Trophoblast cell (in vitro differentiated cells and primary cell): ENCODE measurements around the gene FOXF1.
A peak's percentile ranks its signal among the peaks of the same experiment; 100 is the strongest.

Experiments used
- DNase-seq, 2 donors: peaks; one replicate each; pipeline ENCODE4 v3.0.0-alpha.2; 2016
- H2AFZ ChIP-seq: 2 replicates; pipeline ENCODE4 v1.6.1; 2013; ENCODE audit warnings: low read length, moderate library complexity, mild to moderate bottlenecking; ENCODE audit not compliant: insufficient read depth, poor library complexity
- H2AK5ac ChIP-seq: 2 replicates; pipeline ENCODE4 v1.6.1; 2013; ENCODE audit warnings: mild to moderate bottlenecking, low read length
- H2BK120ac ChIP-seq: 2 replicates; pipeline ENCODE4 v1.6.1; 2013; ENCODE audit warnings: low read length, mild to moderate bottlenecking, moderate library complexity; ENCODE audit not compliant: insufficient read depth, poor library complexity
- H2BK12ac ChIP-seq: 2 replicates; pipeline ENCODE4 v1.6.1; 2013; ENCODE audit warnings: mild to moderate bottlenecking, low read length, moderate library complexity
- H2BK5ac ChIP-seq: 2 replicates; pipeline ENCODE4 v1.6.1; 2013; ENCODE audit warnings: low read length, low read depth, moderate library complexity, mild to moderate bottlenecking; ENCODE audit not compliant: poor library complexity
- H3K14ac ChIP-seq: 2 replicates; pipeline ENCODE4 v1.6.1; 2013; ENCODE audit warnings: mild to moderate bottlenecking, low read length
- H3K18ac ChIP-seq: 2 replicates; pipeline ENCODE4 v1.6.1; 2013; ENCODE audit warnings: mild to moderate bottlenecking, low read length
- H3K23ac ChIP-seq: 2 replicates; pipeline ENCODE4 v1.6.1; 2013; ENCODE audit warnings: low read length
- H3K27ac ChIP-seq: 2 replicates; pipeline ENCODE4 v1.5.1; 2013; ENCODE audit warnings: low read depth, mild to moderate bottlenecking, inconsistent platforms, low read length, moderate library complexity
- H3K27me3 ChIP-seq: 2 replicates; pipeline ENCODE4 v1.6.1; 2013; ENCODE audit warnings: inconsistent platforms, mild to moderate bottlenecking, low read length, moderate library complexity; ENCODE audit not compliant: insufficient read depth
- H3K36me3 ChIP-seq, 2 experiments: 1 replicate in 1 of 2; 2 replicates in 1 of 2; pipeline ENCODE4 v1.6.1; 2013; ENCODE audit warnings: low read length in 2 of 2, mild to moderate bottlenecking in 2 of 2, moderate library complexity in 1 of 2; ENCODE audit not compliant: insufficient read depth in 2 of 2, control insufficient read depth in 1 of 2
- H3K4ac ChIP-seq: 2 replicates; pipeline ENCODE4 v1.6.1; 2013; ENCODE audit warnings: low read depth, mild to moderate bottlenecking, low read length, moderate library complexity
- H3K4me1 ChIP-seq, 2 experiments: 1 replicate in 1 of 2; 2 replicates in 1 of 2; pipeline ENCODE4 v1.6.1; 2013; ENCODE audit warnings: low read length in 2 of 2, mild to moderate bottlenecking in 2 of 2, moderate library complexity in 1 of 2; ENCODE audit not compliant: insufficient read depth in 2 of 2, control insufficient read depth in 1 of 2
- H3K4me2 ChIP-seq: 2 replicates; pipeline ENCODE4 v1.6.1; 2013; ENCODE audit warnings: inconsistent platforms, mild to moderate bottlenecking, low read length, moderate library complexity
- H3K4me3 ChIP-seq: 2 replicates; pipeline ENCODE4 v1.5.1; 2013; ENCODE audit warnings: mild to moderate bottlenecking, low read depth, low read length, inconsistent platforms
- H3K79me1 ChIP-seq: one replicate; pipeline ENCODE4 v1.6.1; 2013; ENCODE audit warnings: low read length
- H3K79me2 ChIP-seq: 2 replicates; pipeline ENCODE4 v1.6.1; 2013; ENCODE audit warnings: low read length, mild to moderate bottlenecking; ENCODE audit not compliant: control insufficient read depth, insufficient read depth, poor library complexity
- H3K9ac ChIP-seq: 2 replicates; pipeline ENCODE4 v1.6.1; 2013; ENCODE audit warnings: mild to moderate bottlenecking, low read length
- H3K9me3 ChIP-seq: 2 replicates; pipeline ENCODE4 v1.6.1; 2013; ENCODE audit warnings: low read depth, mild to moderate bottlenecking, control low read depth, inconsistent platforms, low read length; ENCODE audit not compliant: insufficient read depth
- H4K12ac ChIP-seq: 2 replicates; pipeline ENCODE4 v1.6.1; 2013; ENCODE audit warnings: low read depth, mild to moderate bottlenecking, low read length, moderate library complexity
- H4K8ac ChIP-seq: 2 replicates; pipeline ENCODE4 v1.6.1; 2013; ENCODE audit warnings: low read depth, mild to moderate bottlenecking, low read length, moderate library complexity
- H4K91ac ChIP-seq: one replicate; pipeline ENCODE4 v1.6.1; 2013; ENCODE audit warnings: low read depth, mild to moderate bottlenecking, low read length, moderate library complexity
- WGBS: extraction: QIAGEN DNeasy Blood & Tissue Kit; methylation state at CpG from one replicate; pipeline ENCODE4 v1.1.7; 2013; ENCODE audit warnings: missing lambda C conversion rate; ENCODE audit not compliant: insufficient read length, insufficient coverage; ENCODE audit errors: extremely low coverage; 5-methylcytosine and 5-hydroxymethylcytosine counted together

The FOXF1 gene

GRCh38 chr16:86497551-86498021 lies 12.7 kb upstream of the FOXF1 start:
- H3K9ac ChIP-seq = no peak overlapping the region
- no peak overlapping the region for H4K8ac ChIP-seq
- no peak overlapping the region for H4K91ac ChIP-seq
- H3K27me3 ChIP-seq = peaks cover 94% of the 10 kb centered on the region
- H3K4me1 ChIP-seq = no peaks in the 10 kb centered on the region
- no peak overlapping the region for H3K23ac ChIP-seq
- H2AFZ ChIP-seq = no peak overlapping the region
- H4K12ac ChIP-seq = no peak overlapping the region
- H3K36me3 ChIP-seq = no peaks in the 10 kb centered on the region
- no peak overlapping the region for H3K4me2 ChIP-seq
- WGBS = no CpG with 5 or more reads among the region's 44 CpGs
- H3K9me3 ChIP-seq = peaks cover 11% of the 10 kb centered on the region
- no peak overlapping the region for H3K14ac ChIP-seq
- H3K79me1 ChIP-seq = no peaks in the 10 kb centered on the region
- no peak overlapping the region for H2BK120ac ChIP-seq
- no peak overlapping the region for H3K4me3 ChIP-seq
- H2AK5ac ChIP-seq = no peak overlapping the region
- no peak overlapping the region for H3K18ac ChIP-seq
- H2BK12ac ChIP-seq = no peak overlapping the region
- H3K79me2 ChIP-seq = no peaks in the 10 kb centered on the region
- H2BK5ac ChIP-seq = no peak overlapping the region
- DNase-seq = no peak
- H3K27ac ChIP-seq = no peak overlapping the region
- no peak overlapping the region for H3K4ac ChIP-seq

- no peaks in the 10 kb centered on the region for H3K79me2 ChIP-seq
- no peak overlapping the region for H4K12ac ChIP-seq
- no peak overlapping the region for H3K18ac ChIP-seq
- peaks cover 11% of the 10 kb centered on the region for H3K9me3 ChIP-seq
- no peak overlapping the region for H3K14ac ChIP-seq
- H4K91ac ChIP-seq = no peak overlapping the region
- no peaks in the 10 kb centered on the region for H3K79me1 ChIP-seq
- no peaks in the 10 kb centered on the region for H3K4me1 ChIP-seq
- no CpG with 5 or more reads among the region's 29 CpGs for WGBS
- no peak overlapping the region for H2AFZ ChIP-seq
- H4K8ac ChIP-seq = no peak overlapping the region
- no peak overlapping the region for H3K4me2 ChIP-seq
- H3K4me3 ChIP-seq = no peak overlapping the region
- no peak overlapping the region for H2BK120ac ChIP-seq
- H3K27me3 ChIP-seq = peaks cover 94% of the 10 kb centered on the region
- DNase-seq = no peak
- no peak overlapping the region for H2AK5ac ChIP-seq
- no peak overlapping the region for H2BK12ac ChIP-seq
- no peaks in the 10 kb centered on the region for H3K36me3 ChIP-seq
- H3K27ac ChIP-seq = no peak overlapping the region
- H2BK5ac ChIP-seq = no peak overlapping the region
- H3K23ac ChIP-seq = no peak overlapping the region
- no peak overlapping the region for H3K9ac ChIP-seq
- H3K4ac ChIP-seq = no peak overlapping the region
Measured at GRCh38 chr16:86498155-86498670, 12.1 kb upstream of the FOXF1 start.

GRCh38 chr16:86498671-86499439 lies 11.5 kb upstream of the FOXF1 start:
- Histone ChIP-seq H4K91ac (no peak overlapping the region), H3K9ac (no peak overlapping the region), H3K23ac (no peak overlapping the region), H3K27me3 (peaks cover 93% of the 10 kb centered on the region), H3K4ac (no peak overlapping the region), H2BK12ac (no peak overlapping the region), H3K18ac (no peak overlapping the region), H3K79me1 (no peaks in the 10 kb centered on the region), H3K79me2 (no peaks in the 10 kb centered on the region), H3K9me3 (peaks cover 11% of the 10 kb centered on the region), H2AK5ac (no peak overlapping the region), H2BK5ac (no peak overlapping the region), H2AFZ (no peak overlapping the region), H4K8ac (no peak overlapping the region), H3K4me3 (no peak overlapping the region), H3K27ac (no peak overlapping the region), H2BK120ac (no peak overlapping the region), H3K4me2 (peak overlapping the region; percentile 32), H3K4me1 (no peaks in the 10 kb centered on the region), H4K12ac (no peak overlapping the region), H3K36me3 (no peaks in the 10 kb centered on the region), H3K14ac (no peak overlapping the region)
- no CpG with 5 or more reads among the region's 61 CpGs for WGBS
- no peak for DNase-seq

GRCh38 chr16:86499440-86499786 lies 10.9 kb upstream of the FOXF1 start:
- peaks cover 11% of the 10 kb centered on the region for H3K9me3 ChIP-seq
- no peaks in the 10 kb centered on the region for H3K4me1 ChIP-seq
- no peak overlapping the region for H3K18ac ChIP-seq
- H3K36me3 ChIP-seq = no peaks in the 10 kb centered on the region
- no peak overlapping the region for H4K91ac ChIP-seq
- H2BK12ac ChIP-seq = no peak overlapping the region
- no peak overlapping the region for H3K27ac ChIP-seq
- no peaks in the 10 kb centered on the region for H3K79me2 ChIP-seq
- no peak for DNase-seq
- no peaks in the 10 kb centered on the region for H3K79me1 ChIP-seq
- H2AK5ac ChIP-seq = no peak overlapping the region
- WGBS = no CpG with 5 or more reads among the region's 4 CpGs
- H2BK120ac ChIP-seq = no peak overlapping the region
- H2AFZ ChIP-seq = no peak overlapping the region
- no peak overlapping the region for H3K9ac ChIP-seq
- no peak overlapping the region for H3K4me3 ChIP-seq
- H3K4me2 ChIP-seq = no peak overlapping the region
- no peak overlapping the region for H4K12ac ChIP-seq
- no peak overlapping the region for H3K23ac ChIP-seq
- H4K8ac ChIP-seq = no peak overlapping the region
- no peak overlapping the region for H3K14ac ChIP-seq
- no peak overlapping the region for H2BK5ac ChIP-seq
- H3K27me3 ChIP-seq = peaks cover 93% of the 10 kb centered on the region
- no peak overlapping the region for H3K4ac ChIP-seq
